Esophagus muscularis mucosa (tissue), 4 donors: ENCODE data around the gene ALDH1A2. TPM values are rescaled to one million over a fixed set of nuclear protein-coding genes. Genes with fewer than 3 reads are reported as not detected.
"Not testable (repeated sequence)": the region's sequence is repeated elsewhere in the genome, so short reads cannot be mapped to it uniquely, and the experiment has no call there.

Experiments used
- DNase-seq: peaks from one replicate; pipeline ENCODE4 v3.0.0-alpha.2; 2017; ENCODE audit errors: extremely low spot score
- H3K27ac ChIP-seq, 4 donors: fragments of 200-600 bp; sonication (generic); replicated peaks in 1 of 4; 1 replicate in 3 of 4; 2 replicates in 1 of 4; pipeline ENCODE4 v1.5.1; 2016 to 2019; ENCODE audit warnings: mild to moderate bottlenecking in 1 of 4
- H3K27me3 ChIP-seq, 4 donors: fragments of 200-600 bp; sonication (generic); one replicate each; pipeline versions ENCODE4 v1.5.1 to v1.6.0; 2016 to 2019
- H3K36me3 ChIP-seq, 4 donors: fragments of 200-600 bp; sonication (generic); one replicate each; pipeline ENCODE4 v1.5.1; 2016 to 2019
- H3K4me1 ChIP-seq, 4 donors: fragments of 200-600 bp; sonication (generic); one replicate each; pipeline ENCODE4 v1.5.1; 2016 to 2019
- H3K4me3 ChIP-seq, 4 donors: fragments of 200-600 bp; sonication (generic); 1 replicate in 2 of 4; 2 replicates in 2 of 4; pipeline ENCODE4 v1.5.1; 2016 to 2019; ENCODE audit warnings: mild to moderate bottlenecking in 4 of 4, moderate library complexity in 1 of 4
- H3K9me3 ChIP-seq, 4 donors: fragments of 200-600 bp; sonication (generic); 1 replicate in 3 of 4; 2 replicates in 1 of 4; pipeline ENCODE4 v1.5.1; 2016 to 2019
- CTCF ChIP-seq, 3 experiments: fragments of 200-600 bp in 2 of 3; fragments of 450-650 bp in 1 of 3; sonication (generic) in 2 of 3; IDR thresholded peaks; one replicate each; pipeline ENCODE4 v1.5.1; 2017 to 2019; ENCODE audit warnings: antibody characterized with exemption in 3 of 3, mild to moderate bottlenecking in 2 of 3, moderate library complexity in 1 of 3
- EP300 ChIP-seq: sonication (generic); formaldehyde crosslinking; IDR thresholded peaks from one replicate; pipeline ENCODE4 v1.6.1; 2017; ENCODE audit warnings: antibody characterized with exemption
- POLR2A ChIP-seq: fragments of 450-650 bp; IDR thresholded peaks from one replicate; pipeline ENCODE4 v1.6.1; 2017; ENCODE audit warnings: antibody characterized with exemption, moderate library complexity, mild to moderate bottlenecking, low read depth
- POLR2AphosphoS5 ChIP-seq, 2 donors: sonication (generic); formaldehyde crosslinking; IDR thresholded peaks; one replicate each; pipeline ENCODE4 v1.6.1; 2017; ENCODE audit warnings: antibody characterized with exemption in 2 of 2
- WGBS: methylation state at CpG from one replicate; pipeline ENCODE4 v1.1.5; 2018; 5-methylcytosine and 5-hydroxymethylcytosine counted together
- intact Hi-C: fragments of 100-400 bp; cut with DNase I; formaldehyde crosslinking; loops from one replicate; pipeline ENCODE4 v1.15.1; 2023
- total RNA-seq, 4 donors: library from RNA; depleted of rRNA; stranded (reverse); fragments of >200 nt; gene quantifications; one replicate each; pipeline versions ENCODE4 v1.1.0 to v1.2.1, GENCODE V29; 2016

The ALDH1A2 gene
- total RNA-seq, 4 donors from 2014 or later = 13.3 to 41.2 (median 19.8) TPM

GRCh38 chr15:58047149-58047548 is 18.4 kb downstream of the ALDH1A2 start:
- H3K36me3 ChIP-seq = no peaks in the 10 kb centered on the region
- TF ChIP-seq POLR2AphosphoS5 (IDR thresholded peaks at IDR 0.05) = no peak
- no peak for TF ChIP-seq EP300
- no peak for TF ChIP-seq POLR2A
- no peak for TF ChIP-seq CTCF (IDR thresholded peaks at IDR 0.05)
- WGBS = 73% methylated on average over 2 of the region's 2 CpGs
- H3K4me1 ChIP-seq = no peaks in the 10 kb centered on the region
- intact Hi-C loops = no loop called here
- no peaks in the 10 kb centered on the region for H3K27me3 ChIP-seq
- H3K4me3 ChIP-seq = no peak overlapping the region
- no peak for DNase-seq
- H3K27ac ChIP-seq = no peak overlapping the region
- no peaks in the 10 kb centered on the region for H3K9me3 ChIP-seq

- no peaks in the 10 kb centered on the region for H3K36me3 ChIP-seq
- intact Hi-C loops = no loop called here
- H3K4me1 ChIP-seq = no peaks in the 10 kb centered on the region
- no peak overlapping the region for H3K4me3 ChIP-seq
- H3K9me3 ChIP-seq = no peaks in the 10 kb centered on the region
- no peaks in the 10 kb centered on the region for H3K27me3 ChIP-seq
- WGBS = 92% methylated on average over 1 of the region's 1 CpG
- DNase-seq = no peak
- TF ChIP-seq EP300 (no peak), POLR2AphosphoS5 (IDR thresholded peaks at IDR 0.05) (no peak), POLR2A (no peak)
- no peak overlapping the region for H3K27ac ChIP-seq
Observed at GRCh38 chr15:58046467-58046866, 19.0 kb downstream of the ALDH1A2 start.

- intact Hi-C loops = not testable (repeated sequence)
Observed at GRCh38 chr15:58045376-58045775, 20.1 kb downstream of the ALDH1A2 start.

GRCh38 chr15:58044551-58044950 is 21.0 kb downstream of the ALDH1A2 start:
- TF ChIP-seq POLR2A = no peak
- no peak for TF ChIP-seq EP300
- TF ChIP-seq POLR2AphosphoS5 (IDR thresholded peaks at IDR 0.05) = no peak
- no peak for TF ChIP-seq CTCF (IDR thresholded peaks at IDR 0.05)
- intact Hi-C loops = no loop called here

More at GRCh38 chr15:58045376-58045775, 20.1 kb downstream of the ALDH1A2 start:
- not testable (repeated sequence) for H3K27me3 ChIP-seq, H3K4me3 ChIP-seq, H3K4me1 ChIP-seq, H3K36me3 ChIP-seq, H3K27ac ChIP-seq, H3K9me3 ChIP-seq, DNase-seq
- 93% methylated on average over 7 of the region's 7 CpGs for WGBS

GRCh38 chr15:58043192-58043903 is 22.2 kb downstream of the ALDH1A2 start:
- H3K9me3 ChIP-seq = no peaks in the 10 kb centered on the region
- H3K27ac ChIP-seq = no peak overlapping the region
- no peaks in the 10 kb centered on the region for H3K36me3 ChIP-seq
- no peaks in the 10 kb centered on the region for H3K27me3 ChIP-seq
- intact Hi-C loops = no loop called here
- 46% methylated on average over 5 of the region's 5 CpGs for WGBS
- no peak for DNase-seq
- TF ChIP-seq CTCF (IDR thresholded peaks at IDR 0.05) (peak in 2 of 3 experiments; percentile 35 to 55), POLR2AphosphoS5 (IDR thresholded peaks at IDR 0.05) (no peak), POLR2A (no peak), EP300 (no peak)
- peaks cover 6 to 13% (median 7%) of the 10 kb centered on the region in 4 donors for H3K4me1 ChIP-seq
- H3K4me3 ChIP-seq = no peak overlapping the region

More at GRCh38 chr15:58044551-58044950, 21.0 kb downstream of the ALDH1A2 start:
- Histone ChIP-seq H3K27me3 (no peaks in the 10 kb centered on the region), H3K27ac (no peak overlapping the region), H3K4me1 (peaks cover 0 to 1% (median 0%) of the 10 kb centered on the region in 4 donors), H3K36me3 (no peaks in the 10 kb centered on the region), H3K9me3 (no peaks in the 10 kb centered on the region), H3K4me3 (no peak overlapping the region)
- DNase-seq = no peak
- WGBS = 88% methylated on average over 2 of the region's 2 CpGs
